GM19438 (cell line): ENCODE measurements around the gene S100PBP.

Experiments used
- ATAC-seq: cut with Tn5 transposase; IDR thresholded peaks from one replicate; pipeline ENCODE4 v1.9.1; 2021; ENCODE audit warnings: low read depth; ENCODE audit not compliant: unreplicated experiment

The S100PBP gene

GRCh38 chr1:32818804-32819541, 1.5 kb downstream of the S100PBP start:
- no peak for ATAC-seq

DNA sequence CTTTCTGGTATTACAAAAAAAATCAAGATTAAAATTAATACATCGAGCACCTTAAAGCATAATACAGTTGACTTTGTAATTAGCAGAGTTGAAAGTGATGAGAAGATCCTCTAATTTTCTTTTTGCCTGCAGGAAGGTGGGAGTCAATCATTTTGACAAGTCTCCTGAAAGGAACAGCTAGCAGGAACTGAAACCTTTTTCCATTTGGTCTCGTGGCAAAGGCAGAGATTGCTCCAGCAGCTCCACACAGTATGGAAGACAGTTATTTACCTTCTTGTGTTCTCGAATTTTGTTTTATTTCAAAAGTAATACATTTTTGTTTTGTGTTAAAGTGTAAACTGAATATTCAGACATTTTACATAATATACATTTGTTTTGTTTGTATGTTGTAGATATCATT, 7.7 kb downstream of the S100PBP start:
- ATAC-seq: no peak

DNA sequence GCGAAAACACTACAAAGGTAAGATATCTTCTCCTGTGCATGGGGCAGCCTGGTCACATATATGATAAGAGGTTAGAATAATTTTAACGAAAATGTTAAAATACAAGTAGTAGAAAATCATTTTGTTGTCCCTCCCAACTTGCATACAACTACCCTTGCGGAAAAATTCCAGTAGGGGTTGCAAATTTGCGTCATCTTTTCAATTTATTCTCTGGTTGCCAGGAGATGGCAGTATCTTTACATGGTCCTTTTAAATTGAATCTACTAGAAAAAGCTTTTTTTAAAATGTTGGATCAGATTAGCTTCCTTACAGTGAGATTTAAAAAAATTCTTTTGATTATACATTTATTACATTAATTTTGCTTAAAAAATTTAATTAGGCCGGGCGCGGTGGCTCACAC, 10.9 kb downstream of the S100PBP start:
- no peak for ATAC-seq

- ATAC-seq: no peak
Observed at GRCh38 chr1:32830092-32830852, 12.8 kb downstream of the S100PBP start.

- ATAC-seq: no peak
Observed at GRCh38 chr1:32831878-32832277, 14.4 kb downstream of the S100PBP start.

DNA sequence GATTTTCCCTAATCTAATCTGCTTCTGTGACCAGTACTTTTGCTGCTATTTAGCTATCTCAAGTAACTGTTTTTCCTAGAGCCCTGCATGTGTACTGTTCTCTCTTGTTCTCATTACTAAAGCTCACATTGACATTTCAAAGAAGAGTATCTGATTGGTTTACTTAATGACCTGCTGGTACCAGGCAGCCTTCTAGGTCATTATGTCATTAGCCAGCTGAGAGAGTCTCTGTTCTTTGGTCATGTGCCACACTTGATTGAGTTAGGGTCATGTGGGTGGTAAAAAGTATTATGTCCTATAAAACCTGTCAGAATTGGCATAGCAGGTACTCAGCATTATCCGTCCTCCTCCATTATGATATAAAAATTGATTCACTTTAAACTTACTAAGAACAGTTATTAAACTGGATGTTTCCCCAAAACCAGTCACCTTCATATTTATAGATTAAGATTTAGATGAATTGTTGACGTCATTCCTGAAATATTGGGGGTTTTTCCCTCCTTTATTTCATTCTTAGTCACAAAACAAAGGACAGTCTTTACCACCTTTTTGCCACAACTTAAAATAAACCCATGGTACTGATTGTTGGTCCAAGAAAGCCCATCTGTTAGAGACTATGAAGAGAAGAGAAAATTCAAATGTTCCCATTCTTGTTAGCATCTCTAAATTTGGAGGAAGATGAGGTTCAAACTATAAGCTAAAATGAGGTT, 31.1 kb downstream of the S100PBP start:
- no peak for ATAC-seq

DNA sequence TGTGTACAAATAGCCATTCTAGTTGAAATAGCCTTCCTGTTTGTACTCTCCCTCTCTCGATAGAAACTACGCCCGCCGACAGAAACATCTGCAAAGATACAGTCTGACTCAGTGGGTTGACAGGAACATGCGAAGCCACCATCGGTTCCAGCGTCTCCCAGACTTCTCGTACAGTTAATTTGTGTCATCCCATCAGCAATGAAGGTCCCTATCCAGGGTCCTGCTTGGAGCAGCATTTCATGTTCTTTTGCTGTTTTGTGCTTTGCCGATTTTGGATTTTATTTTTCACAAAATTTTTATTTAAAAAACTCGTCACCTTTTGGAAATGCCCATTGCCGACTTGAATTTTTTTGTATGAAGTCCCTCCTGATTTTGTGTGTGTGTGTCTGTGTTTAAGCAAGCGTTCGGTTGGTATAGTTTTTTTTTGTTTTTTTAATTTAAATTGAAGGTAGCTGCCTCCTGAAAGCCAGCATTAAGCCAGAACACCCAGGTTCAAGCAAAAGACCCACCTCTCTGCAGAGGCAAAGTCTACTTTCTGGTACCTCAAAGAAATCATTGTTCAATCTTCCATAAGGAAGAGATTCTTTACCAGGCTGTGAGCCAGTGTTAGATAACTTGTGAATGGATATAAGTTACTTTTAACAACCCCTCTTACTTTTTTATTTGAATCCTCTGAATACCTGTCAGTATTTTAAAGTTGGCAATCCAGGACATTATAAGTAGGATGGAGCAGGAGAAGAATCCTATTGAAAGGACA, 38.6 kb downstream of the S100PBP start:
- ATAC-seq: no peak

- no peak for ATAC-seq
Observed at GRCh38 chr1:32858136-32858535, 40.7 kb downstream of the S100PBP start.

DNA sequence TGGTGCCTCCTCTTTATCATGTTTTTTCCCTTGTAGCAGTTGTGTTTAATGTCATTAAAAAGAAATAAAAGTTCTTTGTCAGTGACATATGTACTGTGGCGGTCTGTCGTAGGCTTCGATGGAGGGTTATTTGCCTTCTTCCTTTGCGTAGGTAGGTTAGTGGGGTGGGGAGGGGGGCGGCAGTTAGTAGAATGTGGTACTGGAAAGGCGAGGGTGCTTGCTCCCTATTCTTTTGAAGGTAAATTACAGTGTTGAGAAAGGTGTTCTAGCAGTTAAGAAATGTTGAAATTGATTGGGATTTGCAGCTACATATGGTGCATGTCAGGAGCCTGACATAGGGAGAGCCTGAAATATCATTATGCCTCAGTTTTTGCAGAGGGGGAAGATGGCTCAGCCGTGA, 41.3 kb downstream of the S100PBP start:
- no peak for ATAC-seq

DNA sequence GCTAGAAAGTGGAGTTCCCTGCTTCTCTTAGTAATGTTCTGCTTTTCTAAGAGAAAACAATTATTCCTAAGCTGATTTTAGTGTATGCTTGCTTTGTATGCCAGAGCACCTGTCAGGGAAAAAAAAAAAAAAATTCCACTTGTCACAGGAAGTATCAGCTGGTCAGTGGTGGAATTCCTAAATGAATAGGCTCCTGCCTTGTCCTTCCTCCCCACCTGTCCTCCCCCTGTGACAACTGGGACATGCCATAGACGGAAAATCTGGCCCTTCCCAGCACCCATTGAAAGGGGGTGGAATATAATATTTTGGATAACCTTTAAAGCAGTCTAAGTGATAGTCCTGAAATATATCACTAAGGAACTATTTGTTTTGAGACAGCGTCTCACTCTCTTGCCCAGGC, 42.5 kb downstream of the S100PBP start:
- ATAC-seq: no peak

DNA sequence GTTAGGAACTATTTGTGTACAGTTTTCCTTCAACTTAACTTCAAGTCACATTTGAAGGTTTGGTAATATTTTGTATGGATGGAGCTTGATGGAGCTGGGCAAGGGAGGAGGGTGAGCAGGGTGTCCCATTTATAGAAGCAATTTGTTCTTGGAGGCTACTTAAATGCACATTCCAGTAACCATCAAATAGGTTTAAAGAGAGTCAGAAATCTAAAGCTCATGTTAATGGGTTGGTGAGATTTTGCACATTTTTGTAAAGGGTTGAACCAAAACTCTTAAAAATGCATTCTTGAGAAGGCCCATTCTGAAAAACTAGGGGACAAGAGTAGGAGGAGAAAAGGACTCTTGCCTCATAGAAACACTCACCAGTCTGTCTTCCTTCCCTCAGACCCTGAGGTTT, 43.1 kb downstream of the S100PBP start:
- ATAC-seq: no peak

DNA sequence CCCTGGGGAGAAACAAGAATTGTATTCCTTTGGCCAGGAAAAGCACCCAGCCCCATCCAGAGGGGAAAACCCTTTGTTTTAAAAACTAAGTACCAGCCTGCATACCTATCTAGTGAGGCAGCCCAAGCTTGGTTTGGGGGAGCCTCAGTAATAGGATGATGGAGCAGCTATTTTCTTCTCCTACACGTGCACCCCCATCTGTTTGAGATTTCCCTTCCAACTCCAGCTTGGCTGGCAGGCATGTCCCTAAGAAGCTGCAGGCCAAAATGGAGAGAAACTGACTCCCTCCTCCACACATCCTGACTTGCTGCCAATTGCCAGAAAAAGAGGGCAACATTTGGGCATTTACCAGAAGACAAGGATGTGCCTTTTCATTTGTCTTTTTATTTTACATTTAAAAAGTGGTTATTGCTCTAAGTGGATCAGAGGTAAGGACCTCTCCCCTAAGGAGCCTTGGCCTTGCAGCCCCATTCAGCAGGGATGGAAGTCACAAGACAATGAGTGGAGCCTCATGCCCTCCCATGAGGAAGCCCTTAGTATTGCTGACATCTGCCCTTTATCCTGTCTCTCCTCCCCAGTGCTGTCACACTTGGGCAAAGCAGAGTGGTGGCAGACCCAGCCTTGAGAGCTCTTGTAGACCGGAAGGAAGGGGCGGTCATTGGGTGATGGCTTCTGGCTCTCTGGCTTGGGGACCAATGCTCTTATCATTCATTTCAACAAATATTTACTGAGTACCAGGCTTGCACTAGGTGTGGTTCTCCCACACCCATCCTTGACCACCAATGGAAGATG, 44.6 kb downstream of the S100PBP start:
- ATAC-seq: no peak

DNA sequence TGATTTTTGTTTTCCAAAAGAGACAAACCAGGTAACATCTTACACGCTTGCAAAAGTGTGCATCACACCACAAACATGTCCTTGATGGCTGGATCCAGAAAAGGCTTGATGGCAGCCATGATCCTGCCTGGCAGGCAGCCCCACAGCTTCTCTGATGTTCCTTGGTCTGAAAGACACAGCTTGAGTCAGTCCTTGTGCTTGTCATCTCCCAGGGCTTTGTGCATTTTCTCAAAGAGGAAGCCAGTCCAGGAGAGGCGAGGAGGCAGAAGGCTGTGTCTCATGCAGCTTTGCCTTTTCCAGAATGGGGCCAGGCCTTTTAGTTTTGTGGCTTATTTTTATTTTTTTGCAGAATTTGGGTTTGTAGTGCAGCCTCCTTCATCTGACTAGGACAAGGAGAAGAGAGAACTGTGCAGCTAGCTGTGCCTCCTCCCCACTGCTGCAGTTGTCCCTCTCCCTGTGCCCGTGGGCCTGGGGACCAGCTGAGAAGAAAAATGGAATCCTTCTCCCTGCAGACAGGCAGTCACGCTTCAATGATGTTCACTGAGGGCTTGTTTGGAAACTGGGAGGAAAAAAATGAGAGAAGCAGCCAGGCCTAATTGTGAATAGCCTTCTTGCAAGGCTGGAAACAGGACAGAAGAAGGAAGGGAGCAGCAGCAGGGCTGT, 45.9 kb downstream of the S100PBP start:
- ATAC-seq: no peak

GRCh38 chr1:32863881-32864245, 46.4 kb downstream of the S100PBP start:
- ATAC-seq: no peak

GRCh38 chr1:32864375-32865019, 47.0 kb downstream of the S100PBP start:
- ATAC-seq: no peak

- no peak for ATAC-seq
Observed at GRCh38 chr1:32865639-32866405, 48.4 kb downstream of the S100PBP start.

DNA sequence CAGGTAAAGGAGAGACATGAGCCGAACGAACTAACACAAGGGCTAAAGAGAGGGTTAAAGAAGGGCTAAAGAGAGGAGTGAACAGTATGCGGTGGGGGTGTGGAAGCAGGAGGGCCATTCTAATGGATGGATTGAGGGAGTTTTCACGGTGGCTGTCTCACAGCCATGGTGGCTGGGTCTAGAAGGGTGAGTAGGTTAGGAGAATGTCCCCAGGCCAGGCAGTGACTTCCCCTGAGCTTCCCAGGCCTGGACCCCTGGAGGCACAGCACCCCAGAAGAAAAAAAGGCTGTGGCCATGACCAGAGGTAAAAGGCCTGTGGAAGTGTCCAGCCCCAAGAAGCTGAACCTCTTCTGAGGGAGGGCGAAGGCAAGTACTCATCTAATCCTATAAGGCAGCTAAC, 49.7 kb downstream of the S100PBP start:
- no peak for ATAC-seq

DNA sequence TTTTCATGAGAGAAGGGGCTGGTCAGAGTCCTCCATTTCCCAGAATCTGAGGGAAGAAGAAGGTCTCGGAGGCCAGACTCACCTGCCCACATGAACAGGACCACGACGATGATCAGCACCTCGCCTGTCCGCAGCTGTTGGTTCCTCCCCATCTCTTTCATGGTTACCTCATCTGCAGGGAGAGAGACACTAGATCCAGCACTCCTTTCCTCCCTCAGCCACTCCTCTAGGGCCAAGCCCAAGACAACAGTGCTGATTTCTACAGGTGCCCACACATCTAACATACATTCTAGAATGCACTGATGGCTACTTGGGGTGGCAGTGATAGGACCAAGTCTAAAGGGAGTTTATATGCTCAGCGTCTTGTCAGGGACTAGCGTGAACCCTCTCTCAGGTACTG, 50.2 kb downstream of the S100PBP start:
- ATAC-seq: no peak
